NCI-H2196 (cell line): ENCODE data around the gene ENOSF1.

ENCODE experiments used
- DNase-seq: peaks from one replicate; lab custom pipeline; 2025; ENCODE audit not compliant: unreplicated experiment; lab: John Stamatoyannopoulos, UW

ENOSF1 gene

GRCh38 chr18:675307-675706, 37.1 kb downstream of the ENOSF1 start:
- no peak for DNase-seq

- no peak for DNase-seq
Measured at GRCh38 chr18:673769-674168, 38.7 kb downstream of the ENOSF1 start.

GRCh38 chr18:673317-673716, 39.1 kb downstream of the ENOSF1 start:
- no peak for DNase-seq

- no peak for DNase-seq
Measured at GRCh38 chr18:671405-671804, 41.0 kb downstream of the ENOSF1 start.

GRCh38 chr18:670522-670921, 41.9 kb downstream of the ENOSF1 start:
- DNase-seq: no peak

GRCh38 chr18:669077-669476, 43.4 kb downstream of the ENOSF1 start:
- DNase-seq: no peak

GRCh38 chr18:668260-668659, 44.2 kb downstream of the ENOSF1 start:
- DNase-seq: no peak

- no peak for DNase-seq
Measured at GRCh38 chr18:666628-667027, 45.8 kb downstream of the ENOSF1 start.

GRCh38 chr18:666177-666576, 46.3 kb downstream of the ENOSF1 start:
- no peak for DNase-seq

GRCh38 chr18:662197-662596, 50.2 kb downstream of the ENOSF1 start:
- DNase-seq: no peak

- no peak for DNase-seq
Measured at GRCh38 chr18:659597-659996, 52.8 kb downstream of the ENOSF1 start.

GRCh38 chr18:658947-659533, 53.4 kb downstream of the ENOSF1 start:
- no peak for DNase-seq

- peak; percentile 99 for DNase-seq
Measured at GRCh38 chr18:658001-658946, 54.2 kb downstream of the ENOSF1 start.

GRCh38 chr18:657311-658000, 55.0 kb downstream of the ENOSF1 start, which contains the start of gene TYMS:
Gene TYMS (plus strand): TSS chr18:657653. CDS start chr18:657743, 90 bp downstream.
- DNase-seq: peak; percentile 87

- DNase-seq: no peak
Measured at GRCh38 chr18:655445-655844, 57.0 kb downstream of the ENOSF1 start.

- DNase-seq: no peak
Measured at GRCh38 chr18:654601-655000, 57.8 kb downstream of the ENOSF1 start.

- no peak for DNase-seq
Measured at GRCh38 chr18:653512-653911, 58.9 kb downstream of the ENOSF1 start.

GRCh38 chr18:652131-652530, 60.3 kb downstream of the ENOSF1 start:
- no peak for DNase-seq

- no peak for DNase-seq
Measured at GRCh38 chr18:650428-650858, 62.0 kb downstream of the ENOSF1 start.

GRCh38 chr18:649341-649740, 63.1 kb downstream of the ENOSF1 start:
- no peak for DNase-seq

- no peak for DNase-seq
Measured at GRCh38 chr18:647304-647703, 65.1 kb downstream of the ENOSF1 start.
